ENCODE results near the gene BICRA. TPM values are rescaled to one million over a fixed set of nuclear protein-coding genes. Genes with fewer than 3 reads are reported as not detected.

Gene BICRA
- total RNA-seq, 1 experiment from 2014 or later: 14.4 TPM

DNA sequence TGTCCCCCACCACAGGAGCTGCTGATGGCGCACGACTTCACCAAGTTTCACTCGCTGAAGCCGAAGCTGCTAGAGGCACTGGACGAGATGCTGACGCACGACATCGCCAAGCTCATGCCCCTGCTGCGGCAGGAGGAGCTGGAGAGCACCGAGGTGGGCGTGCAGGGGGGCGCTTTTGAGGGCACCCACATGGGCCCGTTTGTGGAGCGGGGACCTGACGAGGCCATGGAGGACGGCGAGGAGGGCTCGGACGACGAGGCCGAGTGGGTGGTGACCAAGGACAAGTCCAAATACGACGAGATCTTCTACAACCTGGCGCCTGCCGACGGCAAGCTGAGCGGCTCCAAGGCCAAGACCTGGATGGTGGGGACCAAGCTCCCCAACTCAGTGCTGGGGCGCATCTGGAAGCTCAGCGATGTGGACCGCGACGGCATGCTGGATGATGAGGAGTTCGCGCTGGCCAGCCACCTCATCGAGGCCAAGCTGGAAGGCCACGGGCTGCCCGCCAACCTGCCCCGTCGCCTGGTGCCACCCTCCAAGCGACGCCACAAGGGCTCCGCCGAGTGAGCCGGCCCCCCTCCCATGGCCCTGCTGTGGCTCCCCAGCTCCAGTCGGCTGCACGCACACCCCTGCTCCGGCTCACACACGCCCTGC is 132.1 kb downstream of the BICRA start:
- intact Hi-C loops (cut with micrococcal nuclease; ENCODE audit: unreplicated experiment): no loop called here
- no peak overlapping the region for H3K4me2 ChIP-seq
- DNase-seq: no peak
- no peaks in the 10 kb centered on the region; the same call in 1 of the 2 replicates for H4K20me1 ChIP-seq (ENCODE audit: insufficient read depth)
- no TSS peak for BruUV-seq (replicated peaks)
- ChIA-PET POLR2A (ENCODE audit: unreplicated experiment) (no interaction called here), CTCF (interaction anchor here (1.0 kb wide), 1 partner anchor 28 kb away, joined by 4 read pairs; the partner anchor contains the start of gene EHD2)
- peaks cover 29% of the 10 kb centered on the region for H3F3A ChIP-seq (ENCODE audit: insufficient read depth, low read depth)
- peaks cover 20% of the 10 kb centered on the region for H3K4me1 ChIP-seq (replicated peaks; ENCODE audit: insufficient read depth)
- H3K36me3 ChIP-seq (ENCODE audit: low read depth): no peaks in the 10 kb centered on the region
- H3K9me2 ChIP-seq (ENCODE audit: insufficient read depth): peaks cover 4% of the 10 kb centered on the region; the same call in 1 of the 2 replicates
- H3K27ac ChIP-seq: no peak overlapping the region
- no peaks in the 10 kb centered on the region for H3K9me3 ChIP-seq (ENCODE audit: insufficient read depth, low read depth)
- no peak for TF ChIP-seq EZH2 (IDR thresholded peaks at IDR 0.05; ENCODE audit: low read depth)
- TF ChIP-seq CTCF (conservative IDR thresholded peaks at IDR 0.05): no peak
- H2AFZ ChIP-seq: no peak overlapping the region
- H3K4me3 ChIP-seq: no peak overlapping the region
- H3K79me2 ChIP-seq (ENCODE audit: low read depth): peaks cover 3% of the 10 kb centered on the region
- no peaks in the 10 kb centered on the region for H3K27me3 ChIP-seq (ENCODE audit: insufficient read depth, low read depth)

DNA sequence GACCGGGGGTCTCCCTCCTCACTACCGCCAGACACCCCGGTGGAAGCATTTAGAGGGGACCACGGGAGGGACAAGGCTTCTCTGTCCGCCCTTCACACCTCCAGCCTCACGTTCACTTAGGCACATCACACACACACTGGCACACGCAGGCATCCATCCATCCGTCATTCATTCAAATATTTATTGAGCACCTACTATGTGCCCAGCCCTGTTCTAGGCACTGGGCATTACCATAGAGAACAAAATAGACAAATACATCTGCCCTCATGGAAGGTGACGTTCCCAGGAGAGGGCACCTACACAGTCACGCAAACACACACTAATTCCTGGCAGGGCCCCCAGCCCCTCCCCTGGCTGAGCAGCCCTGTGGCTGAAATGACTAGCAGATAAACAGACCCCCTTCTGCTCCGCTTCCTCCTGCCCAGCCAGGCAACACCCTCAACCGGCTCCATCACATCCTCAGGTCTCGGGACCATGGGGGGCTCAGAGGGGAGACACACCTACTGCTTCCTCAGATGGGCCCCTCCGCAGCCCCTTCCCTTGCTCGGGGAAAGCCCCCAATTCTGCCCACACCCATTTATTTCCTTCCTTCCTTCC is 132.7 kb downstream of the BICRA start:
- Histone ChIP-seq H3K27me3 (ENCODE audit: insufficient read depth, low read depth) (no peaks in the 10 kb centered on the region), H2AFZ (no peak overlapping the region), H3K4me2 (no peak overlapping the region), H3F3A (ENCODE audit: insufficient read depth, low read depth) (peaks cover 29% of the 10 kb centered on the region), H3K4me3 (no peak overlapping the region), H3K9me3 (ENCODE audit: insufficient read depth, low read depth) (no peaks in the 10 kb centered on the region), H3K27ac (no peak overlapping the region), H3K79me2 (ENCODE audit: low read depth) (peaks cover 9% of the 10 kb centered on the region), H4K20me1 (ENCODE audit: insufficient read depth) (peaks cover 4% of the 10 kb centered on the region; the same call in 1 of the 2 replicates), H3K4me1 (replicated peaks; ENCODE audit: insufficient read depth) (peaks cover 25% of the 10 kb centered on the region), H3K36me3 (ENCODE audit: low read depth) (peaks cover under 1% of the 10 kb centered on the region; the same call in 1 of the 2 replicates), H3K9me2 (ENCODE audit: insufficient read depth) (peaks cover 4% of the 10 kb centered on the region; the same call in 1 of the 2 replicates)
- POLR2A ChIA-PET (ENCODE audit: unreplicated experiment): no interaction called here
- no TSS peak for BruUV-seq (replicated peaks)
- no peak for TF ChIP-seq CTCF (conservative IDR thresholded peaks at IDR 0.05)
- intact Hi-C loops (cut with micrococcal nuclease; ENCODE audit: unreplicated experiment): no loop called here
- DNase-seq: no peak
- CTCF ChIA-PET: no interaction called here

DNA sequence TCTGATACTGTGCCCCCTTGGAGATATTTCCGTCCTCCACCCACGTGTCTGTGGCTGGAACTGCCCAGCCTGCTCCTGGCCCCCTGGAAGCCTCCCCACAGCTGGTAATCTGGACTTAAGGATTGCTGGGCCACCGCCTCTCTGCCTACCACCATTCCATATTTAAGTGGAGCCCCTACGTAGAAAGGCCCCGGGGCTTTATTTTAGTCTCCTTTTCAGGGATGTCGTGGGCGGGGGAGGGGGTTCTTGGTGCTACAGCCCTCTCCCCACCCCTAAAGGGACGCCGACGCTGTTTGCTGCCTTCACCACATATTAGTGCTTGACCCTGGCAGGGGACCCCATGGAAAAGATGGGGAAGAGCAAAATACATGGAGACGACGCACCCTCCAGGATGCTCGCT is 133.7 kb downstream of the BICRA start:
- Histone ChIP-seq H3K4me3 (no peak overlapping the region), H3K9me3 (ENCODE audit: insufficient read depth, low read depth) (no peaks in the 10 kb centered on the region), H3K9me2 (ENCODE audit: insufficient read depth) (peaks cover 4% of the 10 kb centered on the region; the same call in 1 of the 2 replicates), H3K27ac (peak overlapping the region; percentile 73), H3F3A (ENCODE audit: insufficient read depth, low read depth) (peaks cover 29% of the 10 kb centered on the region), H3K36me3 (ENCODE audit: low read depth) (peaks cover 8% of the 10 kb centered on the region), H2AFZ (peak overlapping the region; percentile 77), H3K27me3 (ENCODE audit: insufficient read depth, low read depth) (no peaks in the 10 kb centered on the region), H3K4me2 (peak overlapping the region; percentile 91), H3K79me2 (ENCODE audit: low read depth) (peaks cover 19% of the 10 kb centered on the region), H4K20me1 (ENCODE audit: insufficient read depth) (peaks cover 11% of the 10 kb centered on the region; the same call in 1 of the 2 replicates), H3K4me1 (replicated peaks; ENCODE audit: insufficient read depth) (peaks cover 29% of the 10 kb centered on the region)
- no peak for DNase-seq
- BruUV-seq (replicated peaks): no TSS peak
- CTCF ChIA-PET: no interaction called here
- POLR2A ChIA-PET (ENCODE audit: unreplicated experiment): interaction anchor here (0.6 to 1.2 kb wide), 2 partner anchors 19 to 38 kb away, joined by 3 read pairs; no protein-coding TSS in a partner anchor
- TF ChIP-seq EZH2 (IDR thresholded peaks at IDR 0.05; ENCODE audit: low read depth) (no peak), CTCF (conservative IDR thresholded peaks at IDR 0.05) (no peak)
- intact Hi-C loops (cut with micrococcal nuclease; ENCODE audit: unreplicated experiment): loop anchor here (1.0 kb wide), 2 partner anchors 13 to 29 kb away; partner anchors contain the start of gene EHD2
